C4-2B (cell line): ENCODE results near the gene IGFN1.

Source experiments
- H3K27ac ChIP-seq: fragments of 450-650 bp; 2 replicates; pipeline ENCODE4 v1.5.1; 2017
- CTCF ChIP-seq: fragments of 450-650 bp; conservative IDR thresholded peaks from 2 replicates; pipeline ENCODE4 v1.5.1; 2017; ENCODE audit warnings: mild to moderate bottlenecking
- ZFX ChIP-seq: fragments of 450-650 bp; IDR thresholded peaks from 2 replicates; pipeline ENCODE4 v1.6.1; 2017

Gene IGFN1

GRCh38 chr1:201216395-201217085 lies 25.9 kb downstream of the IGFN1 start:
- TF ChIP-seq ZFX (no peak), CTCF (no peak)
- no peak overlapping the region for H3K27ac ChIP-seq

GRCh38 chr1:201217146-201217545 lies 26.5 kb downstream of the IGFN1 start:
- TF ChIP-seq ZFX (no peak), CTCF (no peak)
- no peak overlapping the region for H3K27ac ChIP-seq

- TF ChIP-seq ZFX (no peak), CTCF (no peak)
- no peak overlapping the region for H3K27ac ChIP-seq
Measured at GRCh38 chr1:201217851-201218250, 27.2 kb downstream of the IGFN1 start.

GRCh38 chr1:201218409-201218808 lies 27.8 kb downstream of the IGFN1 start:
- no peak overlapping the region for H3K27ac ChIP-seq
- TF ChIP-seq CTCF (no peak), ZFX (no peak)

- no peak overlapping the region for H3K27ac ChIP-seq
- no peak for TF ChIP-seq ZFX
- TF ChIP-seq CTCF = no peak
Measured at GRCh38 chr1:201219481-201220387, 29.1 kb downstream of the IGFN1 start.

- H3K27ac ChIP-seq = no peak overlapping the region
- no peak for TF ChIP-seq CTCF
- no peak for TF ChIP-seq ZFX
Measured at GRCh38 chr1:201220388-201220715, 29.7 kb downstream of the IGFN1 start.

- no peak for TF ChIP-seq ZFX
- no peak for TF ChIP-seq CTCF
- H3K27ac ChIP-seq = no peak overlapping the region
Measured at GRCh38 chr1:201221201-201221846, 30.7 kb downstream of the IGFN1 start.
